Pancreas (tissue), 10 donors: ENCODE data around the gene DUOX1. TPM values are rescaled to one million over a fixed set of nuclear protein-coding genes. Genes with fewer than 3 reads are reported as not detected.

Experiments
- ATAC-seq, 4 donors: fragments of 200-7000 bp; cut with Tn5 transposase; one replicate each; pipeline versions ENCODE4 v1.8.0 to v1.9.1; 2020; ENCODE audit warnings: mild to moderate bottlenecking in 4 of 4, moderate library complexity in 4 of 4
- DNase-seq, 6 donors: peaks; one replicate each; pipeline ENCODE4 v3.0.0-alpha.2; 2020
- FAIRE-seq: peaks from 2 replicates; lab custom pipeline; 2012; peaks lifted over from hg19 to GRCh38; lab: Jason Lieb, UNC
- H3K27ac ChIP-seq, 4 donors: fragments of 200-600 bp; sonication (generic); 1 replicate in 3 of 4; 2 replicates in 1 of 4; pipeline versions ENCODE4 v1.5.0 to v1.8.0; 2020
- H3K27me3 ChIP-seq, 4 donors: fragments of 200-600 bp; one replicate each; pipeline ENCODE4 v1.8.0; 2021
- H3K36me3 ChIP-seq, 3 donors: fragments of 200-600 bp; sonication (generic) in 1 of 3; one replicate each; pipeline versions ENCODE4 v1.5.0 to v1.8.0; 2020 to 2021
- H3K4me1 ChIP-seq, 3 donors: fragments of 200-600 bp; one replicate each; pipeline ENCODE4 v1.8.0; 2021
- H3K4me3 ChIP-seq, 4 donors: fragments of 200-600 bp; sonication (generic) in 2 of 4; one replicate each; pipeline versions ENCODE4 v1.5.0 to v1.8.0; 2020 to 2021
- H3K9me3 ChIP-seq, 4 donors: fragments of 200-600 bp; one replicate each; pipeline ENCODE4 v1.8.0; 2021
- WGBS, 2 donors: extraction: QIAGEN DNeasy Blood & Tissue Kit; methylation state at CpG; one replicate each; pipeline ENCODE4 v1.1.7; 2013; 5-methylcytosine and 5-hydroxymethylcytosine counted together
- intact Hi-C, 3 donors: fragments of 100-400 bp; cut with DNase I; formaldehyde crosslinking; loops; one replicate each; pipeline versions ENCODE4 v1.11.1 to v1.14.2; 2022
- polyA plus RNA-seq, 2 donors: library from polyadenylated mRNA; stranded (reverse); fragments of 200-250 nt; gene quantifications; one replicate each; pipeline ENCODE4 v1.2.3, GENCODE V29; 2013
- total RNA-seq, 6 donors: library from RNA; stranded (reverse); fragmentation: NEBNext Ultra II Directional in 4 of 6; extraction: Animal tissue kit (Norgen Biotek cat#: 25700) in 4 of 6; gene quantifications; one replicate each; pipeline versions ENCODE4 v1.2.1 to v1.2.4, GENCODE V29; 2021 to 2023
- TF ChIP-seq, protein P1 (sequence below), 4 donors: fragments of 200-600 bp; sonication (generic) in 3 of 4; IDR thresholded peaks; one replicate each; pipeline versions ENCODE4 v1.5.0 to v1.8.0; 2021; ENCODE audit warnings: antibody characterized with exemption in 4 of 4
- donor health status: healthy with polysubstance abuse.
- donor health status: DM: no; HTN: no; CAD: no; lungs with moderate emphysema.
- donor health status: DM: no; HTN: no; CAD: no.
- donor health status: control.
- donor health status: control.
- donor health status: Bipolar disorder and iron deficiency.
- donor health status: DM: yes; HTN: yes; CAD: no.
- donor health status: DM: no; HTN: no; CAD: no.
- donor health status: DM: no; HTN: no; CAD: no.
- donor health status: DM: yes; HTN: yes; CAD: no.

Gene DUOX1
- total and polyA plus RNA-seq, 8 donors, result 0.14 to 0.97 (median 0.42) TPM

DNA sequence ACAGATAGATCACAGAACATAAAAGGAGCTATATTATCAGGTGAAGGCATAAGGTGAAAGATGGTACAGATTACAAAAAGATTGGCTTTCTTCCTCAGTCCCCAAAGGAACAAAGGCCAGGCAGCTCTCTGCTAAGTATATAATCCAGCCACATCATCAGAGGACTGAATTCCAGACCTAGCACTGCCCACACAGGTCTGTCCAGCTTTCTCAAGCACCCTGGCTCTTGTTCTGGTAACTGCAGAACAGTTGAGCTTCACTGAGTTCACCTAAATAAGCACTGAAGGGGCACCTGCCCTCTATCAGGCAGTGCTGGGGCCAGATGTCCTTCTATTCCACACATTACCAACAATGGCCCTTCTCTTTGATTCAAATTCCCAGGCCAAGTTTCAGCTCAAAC lies 6.4 kb upstream of the DUOX1 start:
- Histone ChIP-seq H3K4me3 (no peak overlapping the region), H3K27me3 (peaks cover 0 to 7% (median 2%) of the 10 kb centered on the region in 4 donors), H3K27ac (no peak overlapping the region), H3K4me1 (no peaks in the 10 kb centered on the region), H3K36me3 (no peaks in the 10 kb centered on the region), H3K9me3 (no peaks in the 10 kb centered on the region)
- FAIRE-seq (no peak), ATAC-seq (no peak), DNase-seq (no peak)
- TF ChIP-seq, protein P1, sequence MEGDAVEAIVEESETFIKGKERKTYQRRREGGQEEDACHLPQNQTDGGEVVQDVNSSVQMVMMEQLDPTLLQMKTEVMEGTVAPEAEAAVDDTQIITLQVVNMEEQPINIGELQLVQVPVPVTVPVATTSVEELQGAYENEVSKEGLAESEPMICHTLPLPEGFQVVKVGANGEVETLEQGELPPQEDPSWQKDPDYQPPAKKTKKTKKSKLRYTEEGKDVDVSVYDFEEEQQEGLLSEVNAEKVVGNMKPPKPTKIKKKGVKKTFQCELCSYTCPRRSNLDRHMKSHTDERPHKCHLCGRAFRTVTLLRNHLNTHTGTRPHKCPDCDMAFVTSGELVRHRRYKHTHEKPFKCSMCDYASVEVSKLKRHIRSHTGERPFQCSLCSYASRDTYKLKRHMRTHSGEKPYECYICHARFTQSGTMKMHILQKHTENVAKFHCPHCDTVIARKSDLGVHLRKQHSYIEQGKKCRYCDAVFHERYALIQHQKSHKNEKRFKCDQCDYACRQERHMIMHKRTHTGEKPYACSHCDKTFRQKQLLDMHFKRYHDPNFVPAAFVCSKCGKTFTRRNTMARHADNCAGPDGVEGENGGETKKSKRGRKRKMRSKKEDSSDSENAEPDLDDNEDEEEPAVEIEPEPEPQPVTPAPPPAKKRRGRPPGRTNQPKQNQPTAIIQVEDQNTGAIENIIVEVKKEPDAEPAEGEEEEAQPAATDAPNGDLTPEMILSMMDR (IDR thresholded peaks at IDR 0.05), result no peak
- intact Hi-C loops, result no loop called here

DNA sequence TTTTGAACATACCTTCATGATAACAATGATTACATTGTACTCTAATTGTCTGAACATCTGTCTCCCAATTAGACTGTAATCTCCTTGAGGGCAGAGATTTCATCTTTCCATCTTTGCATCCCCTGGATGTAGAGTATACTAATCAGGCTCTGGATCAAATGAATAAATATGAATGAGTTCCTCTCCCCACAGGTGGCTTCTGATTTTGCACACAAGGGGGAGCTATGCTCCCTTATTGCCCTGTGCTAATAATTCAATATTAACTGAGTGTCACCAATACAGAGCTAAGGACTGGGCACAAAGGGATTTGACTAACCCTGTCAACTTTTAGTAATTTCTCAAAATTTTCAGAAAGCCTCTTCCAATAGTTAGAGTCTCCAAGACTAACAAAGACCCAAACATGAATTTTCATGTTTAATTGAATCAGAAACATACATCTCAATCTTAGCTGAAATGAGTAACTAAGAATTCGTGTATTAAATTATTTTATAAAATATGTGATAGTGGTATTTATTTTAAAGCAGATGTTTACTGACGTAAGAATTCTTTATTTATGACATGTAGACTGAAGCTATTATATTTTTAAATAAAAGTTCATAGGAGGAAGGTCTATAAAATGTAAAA lies 3.1 kb upstream of the DUOX1 start:
- FAIRE-seq, result no peak
- no peak for DNase-seq
- Histone ChIP-seq H3K4me3 (no peak overlapping the region), H3K4me1 (no peaks in the 10 kb centered on the region), H3K9me3 (no peaks in the 10 kb centered on the region), H3K27ac (no peak overlapping the region), H3K27me3 (peaks cover 0 to 7% (median 2%) of the 10 kb centered on the region in 4 donors), H3K36me3 (no peaks in the 10 kb centered on the region)
- WGBS, 2 donors, result 35 to 52% methylated on average over 2 of the region's 2 CpGs
- TF ChIP-seq, protein P1 (IDR thresholded peaks at IDR 0.05), result peak in 3 of 4 donors; percentile 34 to 42 (median 40)
- intact Hi-C loops, result no loop called here
- ATAC-seq, result peak in 3 of 4 donors; percentile 33 to 69 (median 66)

DNA sequence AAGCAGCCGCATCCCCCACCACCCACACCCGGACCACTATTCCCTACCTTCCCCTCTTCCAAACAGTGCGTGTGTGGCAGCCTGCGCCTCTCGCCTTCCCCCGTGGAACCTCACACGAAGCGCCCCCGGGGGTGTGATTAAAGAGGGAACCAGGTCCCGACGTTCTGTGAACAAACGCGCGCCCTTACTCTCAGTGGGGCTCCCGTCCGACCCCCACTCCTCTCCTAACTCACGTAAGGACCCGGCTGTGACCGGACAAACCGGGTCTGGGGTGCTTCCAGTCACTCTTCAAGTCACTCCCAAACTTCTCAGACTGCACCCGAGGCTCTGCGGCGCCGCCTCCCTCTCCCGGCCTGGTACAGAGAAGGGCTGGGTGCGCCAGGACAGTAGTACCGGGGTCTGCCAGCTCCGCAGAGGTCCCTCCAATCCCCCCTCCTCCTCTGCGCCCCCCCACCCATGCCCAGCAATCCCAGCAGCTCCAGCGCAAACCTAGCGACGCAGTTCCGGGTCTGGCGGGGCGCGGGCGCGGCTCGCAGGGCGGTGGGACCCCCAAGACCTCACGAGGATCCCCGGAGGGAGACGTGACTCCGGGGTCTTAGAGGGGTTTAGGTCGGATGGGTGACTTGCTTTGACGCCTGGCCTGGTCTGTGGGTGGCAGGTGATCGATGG lies 689 bp upstream of the DUOX1 start:
- peaks cover 0 to 7% (median 2%) of the 10 kb centered on the region in 4 donors for H3K27me3 ChIP-seq
- DNase-seq, result peak in 1 of 6 donors; percentile 46
- intact Hi-C loops, result no loop called here
- no peaks in the 10 kb centered on the region for H3K36me3 ChIP-seq
- FAIRE-seq, result no peak
- TF ChIP-seq, protein P1 (IDR thresholded peaks at IDR 0.05), result no peak
- H3K27ac ChIP-seq, result no peak overlapping the region
- ATAC-seq, result peak in 1 of 4 donors; percentile 37
- WGBS, 2 donors, result 15 to 17% methylated on average over 40 to 47 of the region's 47 CpGs
- no peaks in the 10 kb centered on the region for H3K4me1 ChIP-seq
- H3K4me3 ChIP-seq, result peak overlapping the region in 1 of 4 donors; percentile 11
- H3K9me3 ChIP-seq, result no peaks in the 10 kb centered on the region

DNA sequence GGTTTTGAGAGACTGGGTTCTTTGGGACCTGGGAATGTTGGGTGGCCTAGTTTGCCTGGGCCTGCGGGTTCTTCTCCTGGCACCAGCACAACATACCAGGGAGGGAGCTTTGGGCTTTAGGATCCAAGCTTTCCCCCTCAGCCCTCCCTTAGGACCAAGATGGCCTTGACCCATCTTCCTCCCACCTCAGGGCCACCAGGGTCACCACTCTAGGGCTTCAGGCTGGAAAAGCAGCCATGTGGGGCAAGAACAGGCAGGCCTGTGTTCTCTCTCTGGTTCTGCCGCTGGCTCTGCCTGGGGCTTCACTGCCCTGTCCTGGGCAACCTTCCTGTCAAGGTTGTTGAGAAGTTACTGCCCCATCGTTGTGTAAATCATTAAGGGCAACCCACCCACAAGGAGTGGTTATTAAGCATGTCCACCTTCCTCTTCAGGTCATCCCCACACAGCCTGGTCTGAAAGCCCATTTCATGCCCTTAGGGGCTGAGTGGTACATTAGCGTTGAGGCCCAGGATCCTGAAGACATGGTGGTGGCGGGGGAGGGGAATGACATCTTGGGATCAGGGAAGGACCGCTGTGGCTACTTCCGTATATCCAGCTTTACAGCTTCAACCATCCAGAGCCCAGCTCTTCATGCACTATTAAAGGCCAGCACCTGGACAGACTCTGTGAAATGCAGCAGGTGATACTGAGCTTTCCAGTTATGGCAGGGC lies 652 bp downstream of the DUOX1 start:
- intact Hi-C loops, result no loop called here
- ATAC-seq, result peak in 1 of 4 donors; percentile 10
- FAIRE-seq, result no peak
- TF ChIP-seq, protein P1 (IDR thresholded peaks at IDR 0.05), result no peak
- H3K27ac ChIP-seq, result no peak overlapping the region
- peak in 1 of 6 donors; percentile 21 for DNase-seq
- no peak overlapping the region for H3K4me3 ChIP-seq
- H3K36me3 ChIP-seq, result no peaks in the 10 kb centered on the region
- peaks cover 0 to 7% (median 2%) of the 10 kb centered on the region in 4 donors for H3K27me3 ChIP-seq
- H3K9me3 ChIP-seq, result no peaks in the 10 kb centered on the region
- 91 to 92% methylated on average over 7 of the region's 7 CpGs for WGBS, 2 donors
- no peaks in the 10 kb centered on the region for H3K4me1 ChIP-seq
